ENCODE measurements around the gene LY6G6D.

The LY6G6D gene

DNA sequence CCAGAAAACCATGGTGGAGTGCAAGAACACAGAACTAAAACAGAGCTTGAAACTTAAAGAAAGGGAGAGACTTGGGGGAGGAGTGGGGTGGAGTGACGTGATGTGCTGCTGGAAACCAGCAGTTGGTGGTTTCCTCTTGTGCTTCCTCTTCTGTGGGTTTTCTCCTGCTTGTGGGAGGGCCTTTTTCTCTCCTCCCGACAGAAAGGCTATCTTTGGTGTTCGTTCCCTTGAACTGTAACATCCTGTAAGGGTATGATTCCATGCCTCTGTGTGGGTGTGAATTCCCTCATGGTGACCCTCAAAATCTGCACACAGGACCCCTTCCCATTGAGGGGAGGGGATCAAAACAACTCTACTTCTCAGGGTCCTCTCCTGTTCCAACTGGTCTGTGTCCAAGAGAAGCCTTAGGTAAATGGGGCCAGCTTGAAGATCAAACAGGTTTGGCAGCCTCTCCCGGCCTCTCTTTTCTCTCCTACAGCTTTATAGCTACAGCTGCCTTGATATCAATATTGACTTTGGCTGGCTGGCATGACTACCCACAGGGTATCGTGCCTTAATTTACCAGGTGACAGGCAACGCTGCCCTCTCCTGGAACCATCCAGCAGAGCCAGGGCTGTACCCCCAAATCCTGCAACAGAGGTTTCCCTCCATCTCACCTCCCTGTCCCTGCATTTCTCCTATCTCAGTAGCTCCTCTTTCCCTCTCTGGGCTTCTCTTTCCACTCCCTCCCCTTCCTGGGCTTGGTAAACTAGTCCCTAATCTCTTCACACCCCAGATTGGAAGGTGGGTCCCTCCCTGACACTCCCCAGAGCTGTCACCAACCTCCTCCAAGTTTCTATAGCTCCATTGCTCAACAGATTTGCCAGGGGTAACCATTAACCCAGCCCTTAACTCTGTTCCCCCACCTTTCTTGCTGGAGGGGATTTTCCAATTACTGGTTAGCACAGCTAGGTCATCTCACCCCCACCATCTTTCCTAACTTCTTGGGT, 23.1 kb downstream of the LY6G6D start:
- peak overlapping the region; percentile 5 for H3K4me3 ChIP-seq (ENCODE audit: low read depth, low read length)
- peak; percentile 30 for TF ChIP-seq CTCF (IDR thresholded peaks at IDR 0.05; ENCODE audit: low read depth, low read length, missing control alignments)
- in situ Hi-C loops (cut with HindIII; ENCODE audit: low sequenced_read_pairs): no loop called here
- peak; percentile 65 for DNase-seq (ENCODE audit: low read depth)

DNA sequence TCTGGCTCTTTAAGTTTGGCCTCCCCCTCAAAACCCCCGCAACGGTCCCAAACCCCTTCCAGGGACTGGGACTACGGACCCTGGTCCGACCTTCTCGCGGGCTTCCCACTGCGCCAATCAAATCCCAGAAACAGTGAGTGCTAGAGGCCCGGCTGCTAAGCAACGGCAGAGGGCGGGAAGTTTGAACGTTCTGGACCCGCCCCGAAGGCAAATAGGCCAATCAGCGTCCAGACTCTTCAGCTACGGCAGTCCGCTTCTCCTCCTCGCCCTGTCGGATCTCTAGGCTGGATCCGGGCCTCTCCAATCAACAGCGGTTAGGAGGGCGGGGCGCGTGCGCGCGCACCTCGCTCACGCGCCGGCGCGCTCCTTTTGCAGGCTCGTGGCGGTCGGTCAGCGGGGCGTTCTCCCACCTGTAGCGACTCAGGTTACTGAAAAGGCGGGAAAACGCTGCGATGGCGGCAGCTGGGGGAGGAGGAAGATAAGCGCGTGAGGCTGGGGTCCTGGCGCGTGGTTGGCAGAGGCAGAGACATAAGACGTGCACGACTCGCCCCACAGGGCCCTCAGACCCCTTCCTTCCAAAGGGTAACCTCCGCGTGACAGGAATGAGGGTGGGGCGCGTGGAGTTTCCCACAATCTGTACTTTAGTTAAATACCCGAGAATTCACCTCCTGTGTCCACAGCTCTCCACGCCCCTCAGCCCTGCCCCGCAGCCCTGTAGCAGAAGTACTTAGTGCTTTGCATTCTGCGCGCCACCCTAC, 24.7 kb downstream of the LY6G6D start, which contains the start of gene MSH5:
MSH5 (plus strand) TSS at position 367 of the 758 bp plus-strand sequence. CDS start 462 bp downstream, outside the sequence.
- peak within 1 kb of the TSS; percentile 55 for H3K4me3 ChIP-seq (ENCODE audit: low read depth, low read length)
- TF ChIP-seq CTCF (IDR thresholded peaks at IDR 0.05; ENCODE audit: low read depth, low read length, missing control alignments): no peak
- in situ Hi-C loops (cut with HindIII; ENCODE audit: low sequenced_read_pairs): no loop called here

GRCh38 chr6:31740397-31741223, 25.5 kb downstream of the LY6G6D start:
- DNase-seq (ENCODE audit: low read depth): no peak
- in situ Hi-C loops (cut with HindIII; ENCODE audit: low sequenced_read_pairs): no loop called here

More for the DNA sequence above, 24.7 kb downstream of the LY6G6D start, which contains the start of gene MSH5:
- DNase-seq (ENCODE audit: low read depth): peak; percentile 96

DNA sequence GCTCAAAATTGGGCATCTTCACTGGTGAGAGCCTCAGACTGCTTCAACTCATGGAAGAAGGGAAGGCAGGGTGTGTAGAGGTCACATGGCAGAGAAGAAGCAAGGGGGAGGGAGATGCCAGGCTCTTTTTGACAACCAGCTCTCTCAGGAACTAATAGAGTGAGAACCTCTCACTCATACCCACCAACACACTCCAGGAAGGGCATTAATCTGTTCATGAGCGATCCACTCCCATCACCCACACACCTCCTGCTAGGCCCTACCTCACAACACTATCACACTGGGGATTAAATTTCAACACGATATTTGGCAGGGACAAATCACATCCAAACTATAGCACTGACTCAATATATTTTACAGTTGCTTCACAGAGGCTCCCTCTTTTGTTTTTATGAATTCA, 26.7 kb downstream of the LY6G6D start:
- TF ChIP-seq CTCF (IDR thresholded peaks at IDR 0.05; ENCODE audit: low read depth, low read length, missing control alignments): no peak
- DNase-seq (ENCODE audit: low read depth): no peak
- in situ Hi-C loops (cut with HindIII; ENCODE audit: low sequenced_read_pairs): no loop called here
- no peak overlapping the region for H3K4me3 ChIP-seq (ENCODE audit: low read depth, low read length)

More at GRCh38 chr6:31740397-31741223, 25.5 kb downstream of the LY6G6D start:
- no peak for TF ChIP-seq CTCF (IDR thresholded peaks at IDR 0.05; ENCODE audit: low read depth, low read length, missing control alignments)
- peak overlapping the region; percentile 55 for H3K4me3 ChIP-seq (ENCODE audit: low read depth, low read length)

DNA sequence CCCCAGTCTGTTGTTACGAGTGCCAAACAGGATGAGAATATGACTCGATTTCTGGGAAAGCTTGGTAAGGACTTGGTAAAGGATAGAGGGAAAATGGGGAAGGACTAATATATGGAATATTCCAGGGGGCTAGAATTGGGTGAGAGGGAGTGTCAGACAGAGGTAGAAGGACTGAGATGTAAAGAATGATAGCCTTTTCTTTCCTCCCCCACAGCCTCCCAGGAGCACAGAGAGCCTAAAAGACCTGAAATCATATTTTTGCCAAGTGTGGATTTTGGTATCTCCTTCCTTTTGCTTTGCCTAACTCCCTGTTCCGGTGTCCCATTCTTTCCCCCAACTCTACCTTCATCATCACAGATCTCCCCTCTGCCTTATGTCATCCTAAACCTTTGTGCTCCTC, 27.7 kb downstream of the LY6G6D start:
- no peak overlapping the region for H3K4me3 ChIP-seq (ENCODE audit: low read depth, low read length)
- DNase-seq (ENCODE audit: low read depth): no peak
- TF ChIP-seq CTCF (IDR thresholded peaks at IDR 0.05; ENCODE audit: low read depth, low read length, missing control alignments): no peak
- in situ Hi-C loops (cut with HindIII; ENCODE audit: low sequenced_read_pairs): no loop called here
